NCI-H526 (cell line): ENCODE measurements around the gene NEDD1.

Experiments used
- DNase-seq, 2 experiments: peaks; one replicate each; lab custom pipeline; 2025; lab: John Stamatoyannopoulos, UW

NEDD1 gene

DNA sequence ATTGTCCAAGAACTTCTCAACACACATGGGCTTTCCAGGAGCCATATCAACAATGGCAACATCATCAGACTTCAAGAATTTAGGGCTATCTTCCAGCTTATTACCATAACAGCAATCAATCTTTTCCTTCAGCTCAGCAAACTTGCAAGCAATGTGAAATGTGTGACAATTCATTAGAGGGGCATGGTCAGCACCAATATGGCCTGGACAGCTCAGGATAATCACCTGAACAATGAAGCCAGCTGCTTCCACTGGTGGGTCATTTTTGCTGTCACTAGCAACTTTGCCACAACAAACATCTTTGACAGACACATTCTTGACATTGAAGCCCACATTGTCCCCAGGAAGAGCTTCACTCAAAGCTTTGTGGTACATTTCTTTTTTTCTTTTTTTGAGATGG lies 5.9 kb upstream of the NEDD1 start:
- no peak for DNase-seq

DNA sequence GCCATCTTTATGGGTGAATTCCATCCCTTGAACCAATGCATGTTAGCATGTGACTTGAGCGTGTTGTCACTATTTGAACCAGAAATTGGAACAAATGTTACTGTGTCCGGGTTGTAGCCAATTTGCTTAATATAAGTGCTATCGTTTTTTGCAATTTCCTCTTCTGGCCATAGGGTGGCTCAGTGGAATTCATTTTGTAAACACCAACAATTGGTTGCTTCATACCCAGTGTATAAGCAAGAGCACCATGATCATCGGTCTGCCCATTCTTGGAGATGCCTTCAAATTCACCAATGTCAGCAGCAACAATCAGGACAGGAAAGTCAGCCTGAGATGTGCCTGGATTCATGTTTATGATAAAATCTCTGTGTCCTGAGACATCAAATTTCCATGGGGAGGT lies 5.0 kb upstream of the NEDD1 start:
- peak in 1 of 2 experiments; percentile 10 for DNase-seq

DNA sequence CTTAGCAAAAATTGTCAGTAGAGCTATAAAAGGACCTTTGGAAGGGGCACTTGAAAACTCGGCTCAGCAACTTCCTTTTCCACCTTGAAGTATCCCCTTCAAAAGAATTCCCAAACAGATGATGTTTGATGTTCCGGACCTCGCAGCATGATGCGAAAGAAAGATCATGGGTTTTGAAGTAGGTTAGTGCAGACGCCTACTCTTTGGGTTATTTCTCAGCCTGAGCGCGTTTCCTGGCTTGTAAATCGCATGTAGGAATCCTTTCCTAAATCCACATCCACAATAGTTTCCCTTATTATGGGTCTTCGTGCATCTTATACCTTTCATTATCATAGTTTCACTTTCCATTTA lies 584 bp upstream of the NEDD1 start:
- no peak for DNase-seq

DNA sequence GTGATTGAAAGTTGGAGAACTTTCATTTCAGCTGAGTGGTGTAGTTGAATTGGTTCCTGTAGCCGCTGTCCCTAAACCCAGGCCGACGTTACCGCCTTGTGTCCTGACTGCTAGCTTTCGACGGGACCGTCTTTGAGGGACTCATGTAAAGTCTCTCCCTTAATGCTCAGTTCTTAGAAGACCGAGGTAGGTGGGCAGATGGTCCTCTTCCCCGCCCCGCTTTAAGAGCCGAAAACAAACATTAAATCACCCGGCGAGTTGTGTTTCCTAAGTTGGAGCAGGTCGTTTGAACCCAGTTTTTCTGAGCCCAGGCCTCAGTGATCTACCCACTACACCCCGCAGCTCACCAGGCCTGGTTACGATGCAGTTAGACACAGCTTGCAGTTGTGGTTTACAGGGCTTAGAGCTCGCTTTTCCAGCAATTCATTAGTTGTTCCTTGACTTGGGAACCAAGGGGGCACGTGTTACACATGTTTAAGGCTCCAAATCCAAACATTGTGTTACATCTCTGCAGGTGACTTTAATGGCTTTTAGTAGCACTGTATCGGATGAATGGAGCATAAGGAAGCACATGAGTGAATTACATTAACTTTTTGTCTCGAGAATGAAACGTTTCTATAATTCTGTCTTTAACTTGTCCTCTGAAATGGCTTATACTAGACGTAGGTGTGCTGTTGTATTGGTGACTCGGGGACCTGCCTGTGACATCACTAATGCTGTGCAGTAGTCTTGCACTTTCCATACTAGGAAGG lies 790 bp downstream of the NEDD1 start:
- DNase-seq, result peak in 1 of 2 experiments; percentile 39

DNA sequence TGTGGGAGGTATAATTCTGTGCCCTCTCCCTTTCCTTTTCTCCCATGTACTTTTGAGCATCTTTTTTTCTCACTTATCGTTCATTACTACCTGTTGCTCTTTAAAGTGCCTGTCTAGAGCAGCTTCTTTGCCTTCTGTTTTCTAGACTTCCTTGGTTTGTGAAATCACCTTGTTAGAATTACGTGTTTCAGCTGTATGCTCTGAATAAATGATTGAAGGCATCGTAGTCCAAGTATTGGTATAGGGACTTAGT lies 1.3 kb downstream of the NEDD1 start:
- DNase-seq, result no peak

DNA sequence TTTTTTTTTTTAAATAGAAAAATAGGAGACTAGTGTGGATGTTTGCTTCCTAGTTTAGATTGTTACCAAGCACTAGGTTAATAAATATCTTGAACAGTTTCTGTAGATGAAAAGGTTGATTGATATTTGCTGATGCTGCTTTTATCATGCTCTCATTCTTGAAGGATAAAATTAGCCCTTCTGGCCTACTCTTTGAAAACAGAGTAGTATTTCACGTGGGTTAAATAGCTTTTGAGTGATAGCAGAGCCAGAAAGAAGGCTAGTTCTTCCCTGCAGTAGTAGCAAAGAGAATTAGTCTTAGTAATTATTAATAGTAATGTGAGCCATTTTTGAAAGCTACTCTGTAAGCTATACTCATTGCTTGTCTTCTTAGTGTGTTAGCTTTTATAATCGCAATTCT lies 5.2 kb downstream of the NEDD1 start:
- no peak for DNase-seq

DNA sequence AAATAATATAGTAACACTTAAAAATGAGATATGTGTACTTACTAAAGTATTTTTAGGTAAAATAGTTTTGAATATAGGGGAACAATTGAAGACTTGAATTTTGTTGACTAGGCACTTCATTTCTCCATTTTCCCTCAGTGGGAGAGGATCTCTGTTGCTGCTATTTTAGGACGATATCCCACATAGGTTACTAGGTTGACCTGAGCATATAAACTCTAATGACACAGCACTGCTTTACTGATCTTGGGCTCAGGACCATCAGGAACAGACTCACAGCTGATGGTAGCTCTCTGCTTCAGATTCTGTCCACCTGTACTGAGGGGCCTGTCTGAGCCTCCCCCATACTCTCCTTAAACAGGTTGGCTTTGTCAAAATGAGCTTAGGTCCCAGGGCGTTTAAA lies 5.9 kb downstream of the NEDD1 start:
- DNase-seq, result no peak

DNA sequence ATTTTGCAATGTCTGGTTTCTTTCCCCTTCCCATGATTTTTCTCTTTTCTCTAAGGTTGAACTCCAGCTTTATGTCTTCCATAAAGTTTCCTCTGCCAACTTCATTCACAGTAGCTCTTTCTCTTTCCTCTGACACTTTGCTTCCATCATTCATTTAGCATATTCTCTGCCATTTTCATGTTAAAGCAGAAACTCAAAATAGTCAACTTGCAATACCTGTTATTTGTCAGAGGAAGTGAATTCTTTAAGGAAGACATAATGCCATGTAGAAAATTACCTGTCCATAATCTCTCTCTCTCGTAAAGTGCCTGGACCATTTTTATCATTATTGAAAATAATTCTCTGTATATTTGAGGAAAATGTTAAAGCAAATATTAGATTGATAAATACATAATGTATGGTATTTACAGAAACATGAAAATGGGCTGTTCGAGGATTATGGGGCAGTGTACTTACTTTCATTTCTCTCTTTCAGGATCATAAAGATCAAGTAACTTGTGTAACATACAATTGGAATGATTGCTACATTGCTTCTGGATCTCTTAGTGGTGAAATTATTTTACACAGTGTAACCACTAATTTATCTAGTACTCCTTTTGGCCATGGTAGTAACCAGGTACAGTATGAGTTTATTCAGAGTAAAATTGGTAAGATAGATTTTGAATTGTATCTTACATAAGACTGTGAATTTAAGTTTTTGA lies 12.6 kb downstream of the NEDD1 start:
- no peak for DNase-seq

DNA sequence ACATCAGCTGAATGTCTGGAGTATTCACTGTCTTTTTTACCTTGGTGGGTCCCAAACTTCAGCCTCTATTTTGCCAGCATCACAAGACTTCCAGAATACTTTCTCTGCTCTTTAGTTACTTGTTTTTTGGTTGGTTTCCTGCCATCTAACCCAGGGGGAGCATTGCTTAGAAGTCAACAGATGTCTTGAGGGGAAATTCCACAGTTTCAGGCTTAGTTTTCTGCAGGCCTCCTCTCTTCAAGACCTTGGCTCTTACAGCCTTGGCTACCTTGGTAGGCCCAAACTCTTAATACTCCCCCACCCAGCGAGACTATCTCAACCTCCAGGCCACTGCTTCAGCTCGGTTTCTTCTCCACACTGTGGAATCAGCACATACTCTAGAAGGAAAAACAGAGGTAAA lies 41.7 kb downstream of the NEDD1 start:
- no peak for DNase-seq

DNA sequence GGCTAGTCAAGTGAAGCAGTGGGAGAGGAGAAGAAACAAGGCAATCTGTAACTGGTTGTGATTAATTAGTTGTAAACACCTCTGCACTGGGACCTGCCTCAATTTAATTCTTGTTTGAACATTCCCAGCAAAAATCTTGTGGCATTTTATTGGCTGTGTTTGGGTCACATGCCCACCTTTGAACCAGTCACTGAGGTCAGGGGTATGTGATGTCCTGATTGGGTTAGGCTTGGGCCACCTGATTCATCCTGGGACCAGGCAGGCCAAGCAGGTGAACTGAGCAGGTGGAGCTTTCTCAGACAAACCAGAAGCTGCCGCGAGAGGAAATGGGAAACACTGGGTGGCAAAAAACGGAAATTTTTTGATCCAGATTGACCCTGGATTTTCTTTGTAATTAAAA lies 72.5 kb downstream of the NEDD1 start:
- DNase-seq, result no peak

DNA sequence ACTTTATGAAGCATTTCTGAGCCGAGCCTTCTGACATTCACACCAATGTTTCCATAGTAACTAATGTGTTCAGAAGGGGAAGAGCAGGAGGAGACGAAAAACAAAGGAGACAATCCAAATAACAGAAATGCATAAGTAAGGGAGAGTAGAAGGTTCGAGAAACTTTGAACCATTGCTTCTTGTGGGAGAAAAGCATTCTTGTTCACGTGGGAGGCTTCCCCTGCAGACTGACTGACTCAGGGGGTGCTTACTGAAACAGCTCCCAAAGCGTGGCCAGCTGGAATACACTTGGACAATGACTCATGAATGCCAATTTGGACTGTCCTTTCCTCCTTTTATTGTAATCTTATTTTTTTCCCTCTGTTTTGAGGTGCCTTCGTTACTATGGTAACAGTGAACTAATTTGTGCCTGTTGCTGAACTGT lies 73.9 kb downstream of the NEDD1 start:
- DNase-seq, result no peak

DNA sequence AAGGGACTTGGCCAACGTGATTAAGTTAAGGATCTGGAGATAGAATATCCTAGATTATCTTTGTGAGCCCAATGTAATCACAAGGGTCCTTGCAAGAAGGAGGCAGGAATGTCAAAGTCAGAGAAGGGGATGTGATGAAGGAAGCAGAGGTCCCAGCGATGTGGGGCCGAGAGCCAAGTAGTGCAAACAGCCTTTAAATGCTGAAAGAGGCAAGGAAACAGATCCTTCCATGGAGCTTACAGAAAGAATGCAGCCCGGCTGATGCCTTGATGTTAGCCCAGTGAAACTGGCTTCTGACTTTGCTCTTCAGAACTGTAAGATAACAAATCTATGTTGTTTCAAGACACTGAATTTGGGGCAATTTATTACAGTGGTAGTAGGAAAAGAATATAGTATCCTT lies 74.9 kb downstream of the NEDD1 start:
- no peak for DNase-seq

DNA sequence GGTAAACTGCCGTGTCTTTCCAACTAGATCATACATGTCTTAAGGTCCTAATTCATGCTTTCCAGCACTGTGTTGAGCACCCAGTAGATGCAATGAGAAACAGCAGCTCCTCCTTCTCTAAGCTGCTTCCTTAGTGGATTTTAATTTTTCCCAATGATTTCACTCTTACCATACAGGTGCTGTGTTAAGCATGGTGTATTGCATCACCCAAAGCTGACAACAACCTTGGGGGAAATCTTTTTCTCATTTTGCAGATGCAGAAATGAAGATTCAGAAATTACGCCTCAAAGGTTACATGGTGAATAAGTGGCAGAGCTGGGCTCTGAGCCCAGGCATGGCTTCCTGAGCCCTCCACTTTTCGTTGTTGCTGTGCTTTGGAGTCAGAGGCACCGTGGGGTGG lies 75.6 kb downstream of the NEDD1 start:
- DNase-seq, result no peak

DNA sequence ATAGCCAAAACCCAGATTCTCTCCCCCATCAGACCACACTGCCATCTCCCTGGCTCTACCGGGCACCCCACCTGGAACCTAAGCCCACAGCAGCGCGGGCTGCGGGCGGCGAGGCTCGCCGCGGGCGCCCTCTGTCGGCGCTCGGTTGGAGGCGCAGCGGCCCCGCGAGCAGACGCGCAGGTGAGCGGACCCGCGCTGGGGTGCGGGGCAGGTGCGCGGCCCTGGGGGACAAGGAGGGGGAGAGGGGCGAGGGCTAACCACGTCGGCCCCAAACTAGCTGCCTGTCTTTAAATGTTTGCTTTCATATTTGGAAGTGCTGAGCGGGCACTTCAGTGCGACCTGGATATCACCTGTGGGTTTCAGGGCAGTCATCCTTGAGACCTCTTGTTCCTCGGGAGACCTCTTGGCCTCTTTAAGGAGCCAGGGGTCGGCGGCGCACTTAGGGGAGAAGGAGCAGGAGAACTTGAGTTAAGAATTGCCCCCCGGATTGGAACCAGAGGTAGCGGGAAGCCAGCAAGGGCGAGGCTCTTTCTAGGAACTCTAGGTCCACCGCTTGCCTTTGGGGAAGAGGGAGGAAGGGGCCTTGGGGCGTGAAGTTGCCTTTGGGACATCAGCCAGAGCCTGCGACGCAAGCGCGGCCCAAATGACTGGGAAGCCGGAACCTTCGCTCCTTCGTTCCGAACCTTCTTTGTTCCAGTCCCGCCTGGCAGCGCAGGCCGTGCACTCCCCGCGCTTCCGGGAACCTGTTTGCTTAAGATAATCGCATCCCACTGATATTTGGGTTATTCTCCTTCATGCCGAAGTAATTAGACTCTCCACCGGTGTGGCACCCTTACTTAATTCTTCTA lies 78.7 kb downstream of the NEDD1 start:
- peak in 1 of 2 experiments; percentile 59 for DNase-seq

DNA sequence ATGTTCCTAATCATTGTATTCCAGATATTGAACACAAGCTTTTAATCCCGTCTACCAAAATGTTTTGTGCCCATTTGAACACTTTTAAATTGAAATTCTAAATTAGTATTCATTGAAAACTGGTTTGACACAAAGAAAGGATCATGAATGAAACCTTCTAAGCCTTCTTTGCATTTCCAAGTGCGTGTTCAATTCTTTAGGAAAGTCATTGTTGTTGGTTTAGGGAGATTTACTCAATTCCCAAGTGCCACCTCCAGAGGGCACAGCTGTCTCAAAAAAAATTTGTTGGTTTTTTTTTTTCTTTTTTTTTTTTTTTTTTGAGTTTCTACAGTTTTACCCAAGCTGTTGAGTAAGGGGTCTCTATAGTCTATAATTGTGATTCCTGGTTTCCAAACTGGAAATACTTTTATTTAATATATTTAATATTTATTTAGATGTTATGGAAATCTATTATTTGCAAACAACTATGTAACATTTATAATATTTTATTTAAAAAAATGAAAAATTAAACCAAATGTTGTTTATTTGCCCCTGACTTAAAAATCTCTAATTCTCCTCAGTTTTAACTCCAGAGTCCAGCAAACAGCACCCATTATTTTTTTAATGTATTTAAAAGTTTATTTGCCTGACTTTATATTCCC lies 79.9 kb downstream of the NEDD1 start:
- peak in 1 of 2 experiments; percentile 69 for DNase-seq

DNA sequence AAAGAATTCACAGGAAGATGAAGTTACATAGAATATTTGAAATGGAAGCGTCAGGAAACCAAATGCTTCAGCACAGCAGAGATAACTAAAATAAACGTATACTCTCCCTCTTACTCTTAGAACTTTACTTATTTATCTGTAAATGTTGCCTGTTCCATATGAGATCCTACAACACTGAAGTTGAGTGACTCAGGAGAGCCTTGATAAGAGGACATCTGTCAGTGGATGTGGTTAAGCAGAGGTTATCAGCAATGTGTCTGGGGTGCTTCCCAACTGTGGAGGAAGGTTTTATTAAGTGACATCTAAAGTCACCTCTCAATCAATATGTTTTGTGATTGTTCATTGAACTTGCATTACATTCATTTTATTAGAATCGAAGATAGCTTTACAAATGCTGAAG lies 81.9 kb downstream of the NEDD1 start:
- no peak for DNase-seq

DNA sequence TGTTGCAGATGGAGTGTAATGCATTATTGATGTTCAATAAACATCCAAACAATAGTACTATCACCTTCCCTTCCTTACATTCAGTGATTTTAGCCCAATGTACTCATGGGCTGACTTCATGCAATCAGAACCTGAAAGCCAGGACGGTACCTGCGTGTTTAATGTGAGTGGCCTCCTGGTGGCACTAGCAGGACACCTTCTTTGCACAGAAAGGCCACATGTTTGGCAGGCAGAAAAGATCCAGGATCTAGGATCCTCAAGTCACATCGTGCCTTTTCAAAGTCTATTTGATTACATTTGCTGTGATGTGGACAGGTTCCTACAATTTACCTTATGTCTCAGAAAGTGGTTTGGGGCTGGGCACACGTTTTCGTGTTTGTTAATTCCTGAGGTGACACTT lies 82.9 kb downstream of the NEDD1 start:
- peak in 1 of 2 experiments; percentile 66 for DNase-seq

DNA sequence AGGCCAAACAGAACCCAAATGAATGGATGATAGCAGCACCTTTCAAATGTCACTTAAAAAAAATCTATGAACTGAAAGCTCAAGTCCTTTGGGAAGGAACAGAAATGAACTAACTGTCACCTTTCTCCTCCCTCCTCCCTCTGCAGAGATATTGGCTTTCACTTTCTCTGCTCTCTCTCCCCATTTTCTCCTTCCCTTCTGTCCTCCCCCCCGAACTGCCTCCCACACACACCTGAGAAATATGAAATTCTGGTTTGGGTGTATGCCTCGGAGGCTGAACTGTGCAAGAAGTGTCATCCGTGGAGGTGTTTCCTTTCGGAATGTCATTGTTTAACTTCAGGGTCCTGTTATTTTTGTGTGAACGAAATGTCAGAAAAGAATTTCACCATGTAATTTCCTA lies 87.8 kb downstream of the NEDD1 start:
- no peak for DNase-seq

DNA sequence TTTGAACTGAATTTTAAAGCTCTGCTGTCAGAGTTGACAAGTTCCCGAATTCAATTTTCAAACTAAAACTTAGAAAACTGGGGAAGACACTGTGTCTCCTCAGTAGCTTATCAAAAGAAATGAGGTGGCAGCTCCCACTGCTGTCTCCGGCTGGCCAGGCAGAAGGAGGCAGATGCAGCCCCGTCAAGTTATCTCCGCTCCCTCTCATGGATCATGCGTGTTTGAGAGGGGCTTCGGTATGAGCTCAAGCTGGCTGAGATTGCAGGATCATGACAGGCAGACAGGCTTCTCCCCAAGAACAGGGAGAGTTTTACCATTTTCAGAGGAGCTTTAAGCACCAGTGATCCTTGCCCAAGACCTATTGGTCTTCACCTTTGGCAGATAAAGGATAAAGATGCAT lies 88.8 kb downstream of the NEDD1 start:
- DNase-seq, result no peak

DNA sequence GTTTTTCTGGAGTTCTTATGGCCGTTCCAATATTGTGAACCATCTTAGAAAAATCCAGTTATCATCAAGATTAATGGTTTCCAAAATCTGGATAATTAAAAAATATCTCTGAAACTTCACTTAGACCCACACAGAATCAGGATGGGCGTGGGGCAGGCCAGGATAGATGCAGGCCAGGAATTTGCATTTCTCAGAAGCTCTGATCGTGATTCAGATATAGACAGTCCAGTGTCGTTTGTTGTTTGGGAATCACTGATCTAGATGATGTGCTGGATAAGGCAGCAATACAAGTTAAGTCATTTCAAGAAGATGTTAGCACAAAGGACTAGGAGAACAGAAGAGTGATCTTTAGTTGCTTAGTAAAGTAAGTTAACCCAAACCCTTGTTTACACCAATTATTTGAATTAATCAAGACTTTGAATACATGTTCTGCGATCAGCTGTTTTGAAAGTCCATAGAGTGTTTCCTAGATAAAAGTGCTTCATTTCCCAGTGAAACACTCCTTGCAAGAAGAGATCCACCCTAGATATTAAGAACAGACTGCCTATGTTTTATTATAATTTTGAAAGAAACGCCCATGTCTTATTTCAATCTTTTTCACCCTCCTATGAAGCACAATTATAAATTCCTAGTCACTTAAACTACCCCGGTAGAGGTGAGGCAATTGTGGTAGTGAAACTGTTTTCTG lies 90.9 kb downstream of the NEDD1 start:
- DNase-seq, result no peak

DNA sequence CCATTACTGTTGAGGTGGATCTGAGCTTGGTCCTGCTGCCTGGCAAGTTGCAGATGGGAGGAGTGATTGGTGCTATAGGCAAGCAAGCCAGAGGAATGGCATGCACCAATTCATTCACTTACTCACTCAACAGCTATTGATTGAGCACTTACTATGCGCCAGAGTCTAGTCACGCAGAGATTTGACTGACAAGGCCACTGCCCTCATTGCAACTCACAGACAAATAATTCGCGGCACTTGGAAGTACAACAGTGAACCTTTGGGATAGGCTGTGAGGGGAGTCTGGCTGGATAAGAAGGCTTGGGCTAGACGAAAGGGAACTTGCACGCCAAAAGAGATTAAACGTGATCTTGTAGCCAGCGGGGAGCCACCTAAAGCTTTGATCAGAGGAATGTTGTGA lies 96.2 kb downstream of the NEDD1 start:
- DNase-seq, result no peak
